NAMALWA (cell line): ENCODE results near the gene RNF43.

Experiments
- DNase-seq: peaks from one replicate; pipeline ENCODE4 v3.0.0-alpha.2; 2015; ENCODE audit warnings: low spot score

The RNF43 gene

DNA sequence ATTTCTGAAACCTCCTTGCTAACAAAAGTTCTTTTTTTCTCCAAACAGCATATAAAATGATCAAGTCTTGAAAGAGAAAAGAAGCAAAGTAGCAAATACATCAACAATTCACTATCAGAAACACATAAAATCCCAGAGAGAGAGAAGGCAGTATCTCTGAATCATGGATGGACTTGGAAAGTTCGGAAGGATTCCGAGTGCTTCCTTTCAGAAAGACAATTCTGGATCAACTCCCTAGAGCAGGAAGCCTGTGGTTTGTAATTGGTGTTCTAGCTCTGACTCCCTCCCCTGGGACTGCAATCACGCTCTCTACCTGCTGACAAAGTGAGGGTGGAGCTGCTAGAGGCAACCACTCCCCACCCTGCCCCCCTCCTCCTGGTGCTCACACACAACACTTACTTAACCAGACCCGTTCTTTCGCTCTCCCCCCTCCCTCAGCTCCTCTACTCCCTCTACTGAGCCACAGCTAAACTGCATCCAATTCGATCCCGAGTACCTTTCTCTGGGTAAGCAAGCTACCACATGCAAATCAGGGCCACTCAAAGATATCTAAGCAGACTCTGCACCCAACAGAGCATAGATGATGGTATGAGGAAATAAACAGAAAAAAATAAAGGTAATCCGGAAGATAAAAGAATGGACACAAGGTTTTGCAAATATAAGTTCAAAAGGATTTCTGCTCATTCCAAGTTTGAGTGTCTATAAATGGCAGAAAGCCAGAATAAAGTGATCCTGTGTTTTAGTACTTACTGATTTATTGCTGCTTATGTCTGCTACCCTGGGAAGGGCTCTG lies at the start of gene RNF43:
RNF43 (minus strand) TSS at position 235 of the 793 bp plus-strand sequence. CDS start 1,957 bp downstream, outside the sequence.
- DNase-seq: peak; percentile 97

DNA sequence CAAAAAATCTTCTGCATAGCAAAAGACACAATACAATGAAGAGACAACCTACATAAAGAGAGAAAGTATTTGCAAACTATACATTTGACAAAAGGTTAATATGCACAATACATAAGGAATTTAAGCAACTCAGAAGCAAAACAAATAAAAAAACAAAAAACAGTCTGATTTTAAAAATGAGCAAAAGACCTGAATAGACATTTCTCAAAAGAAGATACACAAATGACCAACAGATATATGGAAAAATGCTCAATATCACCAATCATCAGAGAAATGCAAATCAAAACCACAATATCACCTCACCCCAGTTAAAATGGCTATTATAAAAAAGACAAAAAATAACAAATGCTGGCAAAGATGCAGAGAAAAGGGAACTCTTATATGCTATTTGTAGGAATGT lies 38.2 kb upstream of the RNF43 start:
- DNase-seq: no peak

DNA sequence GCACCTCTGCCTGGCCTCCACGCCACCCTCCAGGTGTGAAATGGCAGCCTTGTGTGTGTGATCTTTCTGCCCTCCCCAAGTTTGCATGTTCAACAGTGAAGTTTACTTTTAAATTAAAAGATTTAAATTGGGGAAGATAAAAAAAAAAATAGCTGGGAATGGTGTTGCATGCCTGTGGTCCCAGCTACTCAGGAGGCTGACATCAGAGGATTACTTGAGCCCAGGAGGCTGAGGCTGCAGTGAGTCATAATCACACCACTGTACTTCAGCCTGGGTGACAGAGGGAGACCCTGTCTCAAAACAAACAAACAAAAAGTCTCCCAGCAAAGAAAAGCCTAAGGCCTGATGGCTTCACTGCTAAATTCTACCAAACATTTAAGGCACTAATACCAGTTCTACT lies 35.4 kb upstream of the RNF43 start:
- no peak for DNase-seq

DNA sequence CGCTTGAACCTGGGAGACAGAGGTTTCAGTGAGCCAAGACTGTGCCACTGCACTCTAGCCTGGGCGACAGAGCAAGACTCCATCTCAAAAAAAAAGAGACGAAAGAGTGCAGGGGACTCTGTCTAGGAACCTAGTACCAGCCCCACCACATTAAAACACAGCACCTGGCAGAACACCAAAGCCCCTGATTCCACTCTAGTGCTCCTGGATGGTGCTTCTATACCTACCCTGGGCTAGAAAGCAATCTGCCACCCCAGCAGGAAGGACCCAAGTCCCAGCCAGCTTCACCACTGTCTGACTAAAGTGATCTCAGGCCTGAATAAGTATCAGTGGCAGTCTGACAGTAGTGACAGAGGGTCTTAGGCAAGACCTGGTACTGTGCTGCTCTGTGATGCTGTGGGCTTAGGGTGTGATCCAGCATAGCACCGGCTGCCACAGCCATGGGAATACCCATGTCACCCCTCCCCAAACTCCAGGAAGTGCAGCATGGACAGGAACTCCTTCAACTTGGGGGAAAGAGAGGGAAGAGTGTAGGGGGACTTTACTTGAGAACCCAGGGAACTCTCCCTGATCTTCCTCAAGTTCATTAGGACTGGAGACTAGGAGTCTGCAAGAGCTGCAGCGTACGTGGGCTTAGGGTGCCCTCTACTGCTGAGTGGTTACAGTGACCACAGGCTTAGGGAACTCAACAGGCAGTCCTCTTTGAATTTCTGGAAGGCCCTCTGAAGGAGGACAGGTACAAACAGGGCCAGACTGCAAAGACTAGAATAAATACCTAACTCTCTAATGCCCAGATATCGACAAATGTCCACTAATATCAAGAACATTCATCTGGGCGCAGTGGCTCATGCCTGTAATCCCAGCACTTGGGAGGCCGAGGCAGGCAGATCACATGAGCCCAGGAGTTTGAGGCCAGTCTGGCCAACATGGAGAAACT lies 30.0 kb upstream of the RNF43 start:
- DNase-seq: peak; percentile 88

DNA sequence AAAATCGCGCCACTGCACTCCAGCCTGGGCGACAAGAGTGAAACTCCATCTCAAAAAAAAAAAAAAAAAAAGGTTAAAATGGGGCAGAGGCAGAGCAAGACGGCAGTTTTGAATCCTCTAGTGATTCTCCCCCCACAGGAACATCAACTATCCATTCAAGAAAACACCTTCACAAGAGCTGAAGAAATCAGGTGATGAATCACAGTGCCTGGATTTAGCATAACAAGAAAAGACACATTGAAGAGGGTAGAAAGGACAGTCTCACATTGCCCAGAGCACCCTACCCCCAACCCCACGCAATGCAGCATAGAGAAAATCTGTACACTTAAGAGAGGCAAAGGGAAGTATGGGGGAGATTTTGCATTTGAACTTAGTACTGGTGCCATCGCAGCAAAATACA lies 28.8 kb upstream of the RNF43 start:
- no peak for DNase-seq

DNA sequence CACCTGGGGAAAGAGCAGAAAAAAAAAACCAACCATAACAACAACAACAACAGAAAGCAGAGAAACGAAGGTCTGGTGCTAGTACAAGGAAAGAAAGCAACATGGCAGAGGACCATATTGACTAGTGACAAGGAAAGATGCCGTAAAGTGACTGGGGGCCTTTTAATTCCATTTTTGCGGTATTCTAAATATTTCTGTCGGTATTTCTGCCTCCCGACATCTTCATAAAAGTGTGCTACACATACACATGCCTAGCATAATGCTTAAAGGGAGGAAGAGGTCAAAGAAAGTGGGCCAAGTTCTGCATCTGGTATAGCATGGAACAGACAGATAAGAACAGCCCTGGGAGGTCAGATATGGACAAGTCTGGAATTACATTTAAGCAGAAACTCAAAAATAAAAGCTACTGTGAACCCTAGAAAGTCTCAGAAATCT lies 19.5 kb upstream of the RNF43 start:
- DNase-seq: no peak

DNA sequence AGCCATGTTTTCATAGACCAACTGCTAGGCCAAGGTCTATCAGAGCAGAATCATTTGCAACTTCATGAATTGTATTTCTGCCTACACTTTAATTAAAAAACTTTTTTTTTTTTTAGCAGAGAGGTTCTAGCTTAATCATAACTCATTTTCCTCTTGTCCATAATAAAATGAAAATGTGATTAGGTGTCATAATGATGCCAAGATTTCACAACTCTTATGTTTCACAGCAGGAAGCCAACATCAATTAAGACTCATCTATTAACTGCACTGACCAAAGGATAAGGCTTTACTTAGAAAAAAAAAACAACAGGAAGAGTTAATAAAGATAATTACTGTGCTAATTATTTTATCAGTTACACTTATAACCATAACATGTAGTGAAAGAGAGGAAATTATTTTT lies 18.9 kb upstream of the RNF43 start:
- DNase-seq: no peak

DNA sequence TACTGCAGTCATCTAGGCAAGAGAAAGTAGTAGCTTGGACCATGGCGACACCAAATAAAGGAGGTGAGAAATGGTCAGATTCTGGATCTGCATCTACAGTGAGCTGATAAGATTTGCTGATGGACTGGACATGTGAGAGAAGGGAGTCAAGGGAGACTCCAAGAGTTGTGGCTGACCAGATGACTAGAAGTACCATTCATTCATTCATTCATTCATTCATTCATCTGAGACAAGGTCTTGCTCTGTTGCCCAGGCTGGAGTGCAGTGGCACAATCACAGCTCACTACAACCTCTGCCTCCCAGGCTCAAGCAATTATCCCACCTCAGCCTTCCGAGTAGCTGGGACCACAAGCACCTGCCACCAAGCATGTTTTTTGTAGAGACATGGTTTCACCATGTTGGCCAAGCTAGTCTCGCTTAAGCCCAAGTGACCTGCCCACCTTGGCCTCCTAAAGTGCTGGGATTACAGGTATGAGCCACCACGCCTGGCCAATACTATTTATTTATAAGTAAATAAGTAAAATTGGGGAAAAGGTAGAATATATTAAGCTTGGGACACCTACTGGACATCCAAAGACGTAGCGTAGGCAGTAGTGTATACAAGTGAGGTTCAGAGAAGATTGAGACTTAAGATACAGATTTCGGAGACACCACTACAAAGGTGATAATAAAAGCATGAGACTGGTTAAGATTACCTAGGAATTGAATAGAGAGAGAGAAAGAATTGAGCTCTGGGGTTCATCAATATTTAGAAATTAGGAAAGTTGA lies 15.7 kb upstream of the RNF43 start:
- no peak for DNase-seq

DNA sequence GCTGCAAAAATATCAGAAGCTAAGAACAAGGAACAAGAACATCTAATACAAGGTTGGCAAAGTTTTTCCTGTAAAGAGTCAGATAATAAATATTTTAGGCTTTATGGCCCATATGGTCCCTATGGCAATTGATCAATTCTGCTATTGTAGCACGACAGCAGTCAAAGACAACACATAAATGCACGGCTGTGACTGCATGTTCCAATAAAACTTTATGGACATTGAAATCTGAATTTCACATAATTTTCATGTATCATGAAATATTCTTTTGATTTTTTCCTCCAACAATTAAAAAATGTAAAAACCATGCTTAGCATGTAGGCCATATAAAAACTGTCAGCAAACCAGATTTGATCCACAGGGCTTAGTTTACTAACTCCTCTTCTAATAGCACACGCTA lies 10.5 kb upstream of the RNF43 start:
- no peak for DNase-seq

DNA sequence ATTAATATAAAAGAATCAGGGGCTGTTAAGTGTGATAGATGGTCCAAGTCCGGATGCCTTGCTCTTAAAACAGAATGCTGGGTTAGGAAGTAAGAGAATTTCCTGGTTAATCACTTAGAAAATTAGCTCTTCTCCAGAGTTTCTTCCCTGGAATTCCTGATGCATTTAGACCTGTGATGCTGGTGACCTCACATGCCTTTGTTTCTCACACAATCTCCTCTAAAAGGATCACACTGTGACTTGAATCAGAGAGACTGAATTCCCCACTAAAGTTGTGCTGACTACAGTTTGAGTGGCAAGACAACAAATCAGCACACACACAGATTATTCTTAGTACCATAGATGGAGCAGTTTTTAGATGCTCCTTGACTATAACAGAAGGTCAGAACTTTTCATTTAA lies 4.4 kb upstream of the RNF43 start:
- no peak for DNase-seq

DNA sequence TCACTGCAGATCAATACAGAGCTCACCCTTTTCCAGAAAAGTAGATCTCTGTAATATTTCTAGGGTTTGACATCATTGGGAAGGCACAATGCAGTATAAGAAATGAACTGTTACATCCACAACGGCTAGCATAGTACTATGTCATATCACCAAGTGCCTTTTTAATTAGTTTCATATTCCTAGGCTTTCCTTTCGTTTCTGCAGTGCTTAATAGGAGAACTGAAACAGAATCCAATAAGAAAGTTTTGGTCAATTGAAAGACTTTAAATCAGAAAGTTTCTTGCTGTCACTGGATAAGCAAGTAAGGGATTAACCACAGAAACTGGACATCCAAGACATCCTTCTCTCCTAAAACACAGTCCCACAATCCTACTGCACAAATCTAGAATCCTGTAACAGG lies 3.5 kb upstream of the RNF43 start:
- DNase-seq: no peak

DNA sequence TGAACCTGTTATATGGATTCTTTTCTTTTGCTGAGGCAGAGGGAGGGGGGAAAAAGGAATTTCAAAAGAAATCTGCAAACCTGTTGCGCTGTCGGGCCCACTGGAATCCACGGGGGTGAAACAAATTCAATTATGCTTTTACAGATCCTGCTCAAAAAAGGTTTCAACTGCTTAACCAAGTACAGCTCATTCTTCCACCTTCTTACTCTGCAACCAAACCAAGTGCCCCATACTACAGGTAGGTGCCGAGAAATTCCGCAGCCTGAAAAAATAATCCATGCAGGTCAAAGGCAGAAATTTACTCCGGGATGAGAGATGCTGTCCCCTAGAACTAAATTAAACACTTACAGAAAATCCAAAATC lies 416 bp downstream of the RNF43 start:
- no peak for DNase-seq

DNA sequence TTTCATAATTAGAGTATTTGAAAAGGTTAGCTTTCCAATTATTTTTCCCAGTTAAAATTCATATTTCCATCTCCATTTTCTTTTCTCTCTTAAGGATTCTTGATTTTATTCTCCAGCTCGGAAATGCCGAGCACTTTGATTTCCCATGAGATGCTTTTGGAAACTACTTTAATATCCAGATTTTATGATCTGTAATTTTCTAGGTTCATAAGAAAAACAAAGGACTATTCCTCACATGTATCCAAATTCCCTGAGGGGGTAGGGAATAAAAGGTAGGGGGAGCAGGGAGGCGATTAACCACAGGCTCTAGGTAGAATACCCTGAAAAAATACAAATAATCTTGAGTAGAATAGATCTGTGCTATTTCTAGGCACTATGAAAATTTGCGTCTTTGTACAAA lies 938 bp downstream of the RNF43 start:
- DNase-seq: no peak

DNA sequence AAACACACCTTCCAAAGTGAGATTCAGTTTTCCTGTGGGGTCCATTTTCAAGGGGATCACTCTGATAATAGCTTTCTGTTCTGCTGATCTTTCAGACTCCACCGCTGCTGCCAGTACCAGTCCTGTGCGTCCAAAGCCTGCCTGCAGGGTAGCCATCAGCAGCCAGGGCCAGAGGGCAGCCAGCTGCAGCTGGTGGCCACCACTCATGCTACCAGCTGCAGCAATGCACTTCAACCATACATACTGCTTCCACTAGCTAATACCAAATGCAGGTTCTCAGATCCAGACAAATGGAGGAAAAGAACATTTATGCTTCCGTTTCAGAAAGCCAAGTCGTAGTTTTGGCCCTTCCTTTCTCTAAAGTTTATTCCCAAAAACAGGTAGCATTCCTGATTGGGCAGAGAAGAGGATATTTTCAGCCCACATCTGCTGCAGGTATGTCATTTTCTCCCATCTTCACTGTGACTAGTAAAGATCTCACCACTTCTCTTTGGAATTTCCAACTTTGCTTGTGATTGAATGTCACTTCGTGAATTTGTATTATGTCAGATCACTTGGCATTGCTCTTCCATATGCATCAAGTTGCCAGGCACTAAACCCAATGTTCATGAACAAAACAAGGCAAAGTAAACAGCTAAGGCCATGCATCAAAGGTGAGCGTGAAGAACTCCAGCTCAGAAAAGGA lies 1.8 kb downstream of the RNF43 start:
- DNase-seq: no peak

DNA sequence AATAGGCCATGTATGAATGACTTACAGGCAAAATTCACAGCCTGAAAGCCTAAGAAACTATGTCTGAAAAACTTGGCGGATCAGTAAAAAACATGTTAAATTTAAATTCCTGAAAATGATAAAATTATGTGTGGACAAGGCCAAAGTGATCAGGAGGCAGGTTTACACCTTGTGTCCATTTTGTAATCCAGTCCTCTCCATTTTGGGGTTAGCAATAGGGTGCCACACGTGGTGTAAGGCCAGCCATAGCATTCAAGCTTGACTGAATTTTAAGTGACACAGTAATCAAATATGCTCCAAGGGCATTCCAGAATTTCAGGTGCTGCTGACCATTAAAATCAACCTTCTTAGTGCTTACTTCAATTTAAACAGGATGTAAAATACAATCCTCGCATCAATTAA lies 2.7 kb downstream of the RNF43 start:
- DNase-seq: no peak

DNA sequence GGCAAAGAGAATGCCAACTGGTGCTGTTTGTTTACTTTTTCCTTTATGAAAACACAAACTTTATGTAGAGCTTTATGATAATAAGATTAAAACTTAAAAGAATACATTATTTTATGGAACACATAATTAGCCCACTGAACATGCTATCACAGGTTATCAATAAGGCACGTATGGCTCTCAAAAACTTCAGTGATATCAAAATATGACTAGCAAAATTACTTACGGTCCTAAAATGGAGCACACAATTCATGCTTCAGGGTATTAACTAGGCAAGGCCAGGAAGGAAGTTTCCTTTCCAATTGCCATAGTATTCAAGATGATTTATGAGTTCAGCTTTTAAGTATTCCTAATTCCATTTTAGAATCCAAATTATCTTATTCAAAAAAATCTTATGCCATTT lies 3.6 kb downstream of the RNF43 start:
- no peak for DNase-seq

DNA sequence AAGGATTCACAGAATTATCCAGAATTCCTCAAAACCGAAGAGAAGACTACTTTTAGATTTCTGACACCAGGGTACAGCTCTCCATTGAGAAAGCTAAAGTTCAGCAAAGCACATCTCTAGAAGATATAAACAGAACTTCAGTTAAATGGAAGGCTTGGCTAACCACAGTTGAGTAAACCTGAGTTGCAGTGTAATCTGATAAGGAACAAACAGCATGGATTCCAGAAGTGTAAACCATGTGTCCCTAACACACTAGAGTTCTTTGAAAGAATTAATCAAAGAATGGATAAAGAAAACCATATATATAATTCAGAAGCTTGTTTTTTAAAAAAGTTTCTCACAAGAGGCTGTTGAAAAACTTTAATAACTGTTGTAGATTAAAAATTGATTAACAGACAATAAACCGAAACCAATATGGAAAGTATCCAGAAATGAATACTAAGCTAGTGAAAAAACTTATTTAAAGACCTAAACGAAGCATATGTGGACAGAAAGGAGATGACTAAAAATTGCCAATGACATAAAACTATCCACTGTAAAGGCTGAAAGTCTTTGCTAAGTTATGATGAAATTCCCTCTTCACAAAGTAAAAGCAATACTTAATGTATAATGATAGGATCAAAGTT lies 4.3 kb downstream of the RNF43 start:
- DNase-seq: no peak

DNA sequence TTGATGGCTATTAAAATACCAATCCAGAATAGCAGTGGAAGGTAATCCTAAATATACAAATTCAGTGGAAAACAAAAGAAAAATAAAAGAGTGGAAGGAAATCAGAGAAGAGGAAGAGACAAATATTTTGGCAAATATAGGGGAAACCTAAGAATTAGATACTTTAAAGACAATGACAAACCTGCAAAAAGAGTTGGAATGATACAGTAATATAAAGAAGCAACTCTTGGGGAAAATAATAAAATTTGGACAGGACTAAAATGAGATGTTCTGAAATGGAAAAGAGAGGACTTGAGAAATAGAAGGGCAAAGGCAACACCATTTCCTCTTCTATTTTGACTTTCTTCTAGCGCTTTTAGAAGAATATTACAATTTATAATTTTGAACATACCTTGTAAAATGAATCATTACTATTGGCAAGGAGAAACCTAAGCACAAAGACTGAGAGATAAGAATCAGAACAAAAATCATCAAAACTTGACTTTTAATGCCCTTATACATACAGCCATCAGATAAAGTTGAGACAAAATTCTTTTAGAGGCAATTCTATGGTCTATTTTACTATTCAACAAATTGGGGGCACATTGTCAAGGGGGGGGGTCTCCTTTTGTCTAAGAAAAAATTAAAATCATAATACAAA lies 5.2 kb downstream of the RNF43 start:
- DNase-seq: no peak

DNA sequence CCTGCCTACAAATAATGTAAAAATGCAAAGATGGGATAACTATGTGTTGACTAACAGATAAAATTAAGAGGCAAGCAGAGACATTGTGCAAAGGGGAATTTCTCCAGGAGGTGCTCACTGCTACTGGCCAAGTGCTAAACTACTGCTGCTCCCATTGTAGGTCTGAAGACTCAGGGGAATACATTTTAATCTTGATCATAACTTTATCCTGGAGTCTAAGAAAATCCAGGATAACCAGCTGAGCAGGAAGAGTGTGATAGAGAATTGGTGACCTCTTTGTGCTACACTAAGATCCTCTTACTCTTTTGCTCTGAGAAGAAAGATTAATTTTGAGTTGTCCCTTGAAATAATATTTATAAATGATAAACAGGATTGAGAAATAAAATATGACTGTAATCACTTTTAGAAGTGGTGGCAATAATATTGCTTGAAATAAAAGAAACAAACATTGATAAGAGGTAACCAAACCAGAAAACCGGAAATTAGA lies 5.9 kb downstream of the RNF43 start:
- no peak for DNase-seq

DNA sequence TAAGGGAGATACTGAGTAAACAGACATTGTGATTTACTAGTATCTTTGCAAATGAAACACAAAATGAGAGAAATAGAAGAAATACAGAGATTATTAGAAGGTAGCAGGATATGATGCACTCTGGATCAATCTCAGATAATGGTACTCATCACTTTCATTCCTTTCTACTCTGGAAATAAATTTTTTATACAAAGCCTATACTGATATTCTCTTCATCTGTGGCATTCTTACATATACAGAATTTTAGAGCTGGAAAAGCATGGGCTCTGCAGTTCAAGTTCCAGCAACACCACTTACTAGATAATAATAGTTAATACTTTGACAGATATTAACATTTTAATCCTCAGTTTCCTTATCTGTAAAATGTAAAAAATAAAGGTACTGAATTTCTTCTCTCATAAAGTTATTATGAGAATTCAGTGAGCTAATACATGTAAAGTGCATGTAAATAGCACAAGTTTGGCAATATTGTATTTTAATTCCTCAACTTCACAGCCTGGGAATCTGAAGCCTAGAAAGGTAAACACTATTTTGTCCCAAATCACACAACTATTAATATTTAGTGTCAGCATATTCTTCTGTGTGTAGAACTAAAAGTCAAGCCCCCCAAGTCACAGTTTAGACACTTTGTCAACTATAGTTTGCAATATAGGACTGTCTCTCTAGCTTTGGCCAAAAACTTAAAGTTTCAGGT lies 6.5 kb downstream of the RNF43 start:
- no peak for DNase-seq
